ENCODE results near the gene RALB.

Gene RALB

DNA sequence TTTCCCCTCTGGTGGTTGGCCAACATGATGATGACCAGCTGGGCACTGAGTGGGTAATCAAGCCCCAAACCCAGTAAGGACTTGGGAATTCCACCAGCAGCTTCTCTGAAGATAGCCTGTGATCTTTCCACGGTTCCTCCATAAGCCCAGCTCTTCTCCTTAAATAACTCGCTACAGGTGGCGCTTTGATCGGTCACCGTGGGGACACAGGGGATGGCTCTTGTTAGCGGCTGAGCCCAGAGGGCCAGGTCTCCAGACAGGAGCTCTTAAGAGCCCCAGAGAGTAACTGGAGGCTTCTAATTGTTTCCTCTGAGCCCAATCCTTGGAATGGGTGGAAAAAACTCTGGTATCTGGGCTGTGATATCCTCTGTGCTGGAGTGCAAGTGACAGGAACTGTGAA, 79.7 kb downstream of the RALB start:
- no peak for DNase-seq
- Histone ChIP-seq H3K4me3 (ENCODE audit: low read depth, low read length) (no peak overlapping the region), H3K36me3 (no peaks in the 10 kb centered on the region), H3K4me1 (no peaks in the 10 kb centered on the region), H3K9me3 (no peaks in the 10 kb centered on the region), H3K27me3 (no peaks in the 10 kb centered on the region)
- TF ChIP-seq, protein P1, sequence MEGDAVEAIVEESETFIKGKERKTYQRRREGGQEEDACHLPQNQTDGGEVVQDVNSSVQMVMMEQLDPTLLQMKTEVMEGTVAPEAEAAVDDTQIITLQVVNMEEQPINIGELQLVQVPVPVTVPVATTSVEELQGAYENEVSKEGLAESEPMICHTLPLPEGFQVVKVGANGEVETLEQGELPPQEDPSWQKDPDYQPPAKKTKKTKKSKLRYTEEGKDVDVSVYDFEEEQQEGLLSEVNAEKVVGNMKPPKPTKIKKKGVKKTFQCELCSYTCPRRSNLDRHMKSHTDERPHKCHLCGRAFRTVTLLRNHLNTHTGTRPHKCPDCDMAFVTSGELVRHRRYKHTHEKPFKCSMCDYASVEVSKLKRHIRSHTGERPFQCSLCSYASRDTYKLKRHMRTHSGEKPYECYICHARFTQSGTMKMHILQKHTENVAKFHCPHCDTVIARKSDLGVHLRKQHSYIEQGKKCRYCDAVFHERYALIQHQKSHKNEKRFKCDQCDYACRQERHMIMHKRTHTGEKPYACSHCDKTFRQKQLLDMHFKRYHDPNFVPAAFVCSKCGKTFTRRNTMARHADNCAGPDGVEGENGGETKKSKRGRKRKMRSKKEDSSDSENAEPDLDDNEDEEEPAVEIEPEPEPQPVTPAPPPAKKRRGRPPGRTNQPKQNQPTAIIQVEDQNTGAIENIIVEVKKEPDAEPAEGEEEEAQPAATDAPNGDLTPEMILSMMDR (IDR thresholded peaks at IDR 0.05; ENCODE audit: low read depth, low read length): no peak

DNA sequence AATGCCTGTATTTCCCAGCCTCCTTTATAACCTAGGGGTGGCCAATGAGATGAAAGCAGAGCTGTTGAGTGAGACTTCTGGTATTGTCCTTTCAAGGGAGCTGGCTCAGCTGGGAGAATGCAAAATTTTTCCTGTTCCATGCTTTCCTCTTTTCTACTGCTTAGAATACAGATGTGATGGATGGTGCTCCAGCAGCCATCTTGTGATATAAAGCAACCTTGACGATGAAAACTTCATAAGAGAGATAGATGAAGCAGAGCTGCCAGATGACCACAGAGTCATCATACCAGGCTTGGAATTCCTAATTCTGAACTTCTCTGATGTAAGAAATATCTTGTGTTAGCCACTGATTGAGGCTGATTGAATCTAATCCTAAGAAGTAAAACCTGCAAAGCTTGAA, 81.4 kb downstream of the RALB start:
- Histone ChIP-seq H3K9me3 (no peaks in the 10 kb centered on the region), H3K4me3 (ENCODE audit: low read depth, low read length) (no peak overlapping the region), H3K4me1 (no peaks in the 10 kb centered on the region), H3K27me3 (no peaks in the 10 kb centered on the region), H3K36me3 (no peaks in the 10 kb centered on the region)
- DNase-seq: no peak
- TF ChIP-seq, protein P1 (IDR thresholded peaks at IDR 0.05; ENCODE audit: low read depth, low read length): no peak

DNA sequence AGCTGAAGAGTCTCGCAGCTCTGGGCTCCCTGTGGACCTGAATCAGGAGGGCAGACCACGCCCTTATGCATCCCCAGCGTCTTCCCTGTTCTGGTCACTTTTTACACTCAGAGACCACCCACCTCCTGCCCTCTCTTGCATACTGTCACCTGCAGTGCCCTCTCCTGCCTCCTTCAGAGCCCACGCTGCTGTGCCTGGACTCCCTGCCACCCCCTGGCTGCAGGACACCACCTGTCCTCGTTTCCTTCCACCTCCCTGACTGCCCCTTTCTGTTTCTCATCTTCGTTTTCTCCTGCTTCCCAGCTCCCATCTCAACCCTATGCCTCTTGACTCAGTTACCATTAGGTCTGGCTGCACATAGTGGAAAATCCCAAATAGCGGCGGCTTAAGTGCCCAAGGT, 84.1 kb downstream of the RALB start:
- H3K4me1 ChIP-seq: no peaks in the 10 kb centered on the region
- DNase-seq: no peak
- no peak overlapping the region for H3K4me3 ChIP-seq (ENCODE audit: low read depth, low read length)
- H3K9me3 ChIP-seq: no peaks in the 10 kb centered on the region
- no peaks in the 10 kb centered on the region for H3K36me3 ChIP-seq
- TF ChIP-seq, protein P1 (IDR thresholded peaks at IDR 0.05; ENCODE audit: low read depth, low read length): no peak
- H3K27me3 ChIP-seq: no peaks in the 10 kb centered on the region

DNA sequence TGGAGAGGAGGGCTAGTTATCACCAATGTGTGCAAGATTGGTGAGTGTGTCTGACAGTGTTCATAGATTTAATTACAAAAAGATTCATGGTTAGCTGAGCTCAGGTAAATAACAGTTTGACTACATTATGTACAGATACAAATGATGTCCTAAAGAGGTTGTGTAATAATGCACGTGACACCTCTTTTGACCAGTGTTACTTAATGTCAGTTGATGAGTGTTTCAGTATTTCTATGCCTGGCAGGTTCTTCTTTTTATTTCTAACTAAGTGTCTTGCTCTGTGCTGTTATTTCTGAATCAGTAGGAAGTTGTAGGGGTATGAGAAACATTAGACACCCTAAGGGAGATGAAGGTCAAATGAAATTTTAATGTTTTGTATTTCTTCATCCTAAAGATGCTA, 85.4 kb downstream of the RALB start:
- DNase-seq: no peak
- Histone ChIP-seq H3K27me3 (peaks cover 5% of the 10 kb centered on the region), H3K9me3 (no peaks in the 10 kb centered on the region), H3K36me3 (no peaks in the 10 kb centered on the region), H3K4me1 (no peaks in the 10 kb centered on the region), H3K4me3 (ENCODE audit: low read depth, low read length) (no peak overlapping the region)
- TF ChIP-seq, protein P1 (IDR thresholded peaks at IDR 0.05; ENCODE audit: low read depth, low read length): no peak

DNA sequence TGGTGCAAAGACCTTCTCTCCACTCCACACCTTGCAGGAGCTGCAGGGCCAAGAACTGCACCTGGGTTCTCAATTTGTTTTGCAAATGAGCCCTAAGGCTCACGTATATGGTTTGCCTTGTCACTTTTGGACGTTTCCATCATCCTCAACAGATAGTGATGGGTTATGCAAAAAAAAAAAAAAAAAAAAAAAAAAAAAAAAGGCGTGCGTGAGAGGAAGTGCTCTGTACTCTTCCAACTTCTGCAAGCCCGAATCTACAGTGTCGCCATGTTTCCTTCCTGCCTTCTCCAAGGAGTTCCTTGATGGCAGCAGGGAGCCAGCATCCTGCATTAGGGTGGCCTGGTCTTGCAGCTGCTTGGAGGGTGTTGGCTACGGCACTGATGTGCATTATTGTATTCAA, 89.3 kb downstream of the RALB start:
- Histone ChIP-seq H3K4me1 (no peaks in the 10 kb centered on the region), H3K27me3 (peaks cover 43% of the 10 kb centered on the region), H3K36me3 (no peaks in the 10 kb centered on the region), H3K9me3 (no peaks in the 10 kb centered on the region), H3K4me3 (ENCODE audit: low read depth, low read length) (no peak overlapping the region)
- TF ChIP-seq, protein P1 (IDR thresholded peaks at IDR 0.05; ENCODE audit: low read depth, low read length): no peak
- DNase-seq: no peak

DNA sequence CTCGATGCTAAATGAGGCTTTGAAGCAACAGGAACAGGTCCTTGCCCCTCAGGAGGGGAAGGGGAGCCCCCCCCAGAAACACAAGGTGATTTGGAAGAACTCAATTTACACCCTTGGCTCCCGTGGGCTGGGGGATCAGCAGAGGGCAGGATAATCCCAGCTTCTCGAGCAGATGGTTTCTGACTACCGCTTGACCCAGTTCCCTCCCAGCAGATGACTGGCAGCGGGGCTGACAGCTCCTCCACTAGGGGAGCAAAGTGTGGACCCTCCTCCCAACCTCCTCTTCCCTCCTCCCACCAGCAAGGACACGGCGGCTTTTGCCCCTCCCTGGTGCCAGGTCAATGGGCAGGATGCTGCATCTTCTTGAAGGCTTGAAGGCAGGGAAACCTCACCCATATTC, 89.8 kb downstream of the RALB start:
- no peaks in the 10 kb centered on the region for H3K9me3 ChIP-seq
- TF ChIP-seq, protein P1 (IDR thresholded peaks at IDR 0.05; ENCODE audit: low read depth, low read length): no peak
- no peak overlapping the region for H3K4me3 ChIP-seq (ENCODE audit: low read depth, low read length)
- no peak for DNase-seq
- no peaks in the 10 kb centered on the region for H3K4me1 ChIP-seq
- H3K27me3 ChIP-seq: peaks cover 48% of the 10 kb centered on the region
- H3K36me3 ChIP-seq: no peaks in the 10 kb centered on the region

All from BE2C (cell line).